Measurements from ENCODE around the gene AKNA.

AKNA gene

GRCh38 chr9:114316605-114317230, 71.1 kb downstream of the AKNA start:
- no peak for DNase-seq

- DNase-seq: no peak
Measured at GRCh38 chr9:114315723-114316363, 71.9 kb downstream of the AKNA start.

- DNase-seq: no peak
Measured at GRCh38 chr9:114314881-114315722, 72.7 kb downstream of the AKNA start.

DNA sequence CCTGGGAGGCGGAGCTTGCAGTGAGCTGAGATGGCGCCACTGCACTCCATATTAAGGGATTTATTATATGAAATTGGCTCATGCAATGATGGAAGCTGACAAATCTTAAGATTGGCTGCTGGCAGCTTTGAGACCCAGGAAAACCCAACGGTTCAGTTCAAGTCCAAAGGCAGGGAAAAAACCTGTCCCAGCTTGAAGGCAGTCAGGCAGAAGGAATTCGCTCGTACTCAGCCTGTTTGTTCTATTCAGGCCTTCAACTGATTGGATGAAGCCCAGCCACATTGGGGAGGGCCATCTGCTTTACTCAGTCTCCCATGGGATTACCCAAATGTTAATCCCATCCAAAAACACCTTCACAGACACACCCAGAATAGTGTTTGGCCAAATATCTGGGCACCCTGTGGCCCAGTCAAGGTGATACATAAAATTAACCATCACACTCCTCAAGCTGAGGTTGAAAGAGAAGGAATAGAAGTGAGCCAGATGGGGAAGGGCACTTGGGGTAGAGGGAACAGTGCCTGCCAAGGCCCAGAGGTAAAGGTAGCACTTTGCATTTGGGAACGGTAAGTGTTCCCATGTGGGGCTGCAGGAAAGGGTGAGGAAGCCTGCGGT, 73.4 kb downstream of the AKNA start:
- DNase-seq: no peak

- DNase-seq: no peak
Measured at GRCh38 chr9:114313186-114313585, 74.6 kb downstream of the AKNA start.

GRCh38 chr9:114312513-114312875, 75.3 kb downstream of the AKNA start:
- no peak for DNase-seq

GRCh38 chr9:114311571-114312512, 75.9 kb downstream of the AKNA start:
- no peak for DNase-seq

- no peak for DNase-seq
Measured at GRCh38 chr9:114310471-114311450, 77.0 kb downstream of the AKNA start.

GRCh38 chr9:114309096-114309495, 78.7 kb downstream of the AKNA start:
- DNase-seq: no peak

DNA sequence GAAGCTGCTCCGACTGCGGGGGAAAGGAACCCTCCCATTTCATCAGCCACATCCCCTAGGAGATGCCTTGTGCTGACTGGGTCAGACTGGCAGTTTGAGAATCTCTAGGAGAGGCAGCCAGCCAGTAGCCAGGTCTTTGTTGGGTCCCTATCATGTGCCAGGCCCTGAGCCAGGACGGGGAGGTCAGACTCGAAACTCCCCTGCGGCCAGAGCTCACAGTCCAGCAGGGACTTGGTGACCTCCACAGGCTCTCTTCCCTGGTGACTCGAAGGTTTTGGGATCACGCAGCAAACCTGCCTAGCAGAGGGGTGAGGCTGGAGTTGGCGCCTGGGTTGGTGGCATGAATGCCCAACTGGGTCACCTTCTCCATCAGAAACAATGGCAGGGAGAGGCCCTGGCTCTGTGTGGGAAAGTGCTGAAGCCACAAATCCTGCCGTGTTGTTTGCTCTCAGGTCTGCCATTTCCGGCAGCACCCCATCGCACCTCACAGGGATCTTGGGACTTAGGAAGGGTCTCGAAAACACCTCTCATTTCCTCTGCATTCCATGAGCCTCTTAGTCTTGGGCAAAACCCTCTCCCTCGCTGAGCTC, 79.3 kb downstream of the AKNA start:
- DNase-seq: no peak

DNA sequence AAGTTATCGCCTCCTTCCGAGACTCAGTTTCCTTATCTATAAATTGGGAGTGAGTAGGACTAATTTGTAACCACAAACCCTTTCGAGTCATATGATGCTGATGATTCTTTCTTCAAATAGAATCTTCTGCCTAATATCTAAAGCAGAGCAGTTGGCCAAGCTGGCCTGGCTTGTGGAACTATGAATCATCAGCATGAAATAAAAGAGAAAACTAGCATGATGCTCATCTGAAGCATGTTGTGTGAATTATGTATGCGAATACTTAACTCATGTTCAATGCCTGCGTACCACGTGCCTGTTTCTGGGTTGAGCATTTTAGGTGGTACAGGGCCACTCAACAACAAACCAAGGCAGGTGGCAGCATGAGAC, 79.9 kb downstream of the AKNA start:
- DNase-seq: no peak

- DNase-seq: no peak
Measured at GRCh38 chr9:114304416-114305188, 83.2 kb downstream of the AKNA start.

- DNase-seq: no peak
Measured at GRCh38 chr9:114303977-114304376, 83.8 kb downstream of the AKNA start.

DNA sequence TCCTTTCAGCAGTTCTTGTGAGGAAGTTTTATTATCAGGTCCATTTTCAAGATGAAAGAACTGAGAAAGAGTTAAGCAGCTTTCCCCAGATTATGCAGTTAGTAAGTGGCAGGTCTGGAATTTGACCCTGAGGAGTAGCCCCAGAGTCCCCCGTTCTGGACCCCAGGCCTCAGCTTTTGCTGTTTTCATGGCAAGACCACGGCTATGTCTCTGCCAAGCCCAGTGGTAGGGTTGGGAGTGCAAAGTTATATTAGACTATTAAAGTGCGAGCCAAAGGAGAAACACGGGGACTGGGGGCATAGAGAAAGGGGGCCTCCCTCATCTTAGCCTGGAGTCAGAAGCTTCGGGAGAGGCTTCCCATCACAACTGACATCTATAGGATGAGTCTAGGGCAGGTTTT, 84.2 kb downstream of the AKNA start:
- no peak for DNase-seq

DNA sequence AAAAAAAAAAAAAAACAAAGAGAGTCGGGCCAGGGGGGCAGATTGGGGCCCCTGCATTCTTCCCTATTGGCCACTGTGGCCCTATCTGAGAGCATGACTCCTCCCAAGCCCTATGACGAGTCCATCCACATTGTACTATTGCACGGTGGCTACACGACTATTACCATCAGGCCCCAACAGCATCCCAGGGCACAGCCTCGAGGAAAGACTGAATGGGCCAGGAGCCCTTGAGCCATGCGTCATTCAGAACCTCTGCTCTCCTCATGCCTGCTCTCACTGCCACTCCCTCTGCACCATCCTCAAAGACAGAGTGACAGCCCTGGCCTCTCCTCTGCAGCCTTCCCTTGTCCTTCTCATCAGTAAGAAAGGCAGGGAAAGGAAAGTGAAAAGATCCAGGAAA, 85.1 kb downstream of the AKNA start:
- no peak for DNase-seq

GRCh38 chr9:114301798-114302565, 85.8 kb downstream of the AKNA start:
- no peak for DNase-seq

DNA sequence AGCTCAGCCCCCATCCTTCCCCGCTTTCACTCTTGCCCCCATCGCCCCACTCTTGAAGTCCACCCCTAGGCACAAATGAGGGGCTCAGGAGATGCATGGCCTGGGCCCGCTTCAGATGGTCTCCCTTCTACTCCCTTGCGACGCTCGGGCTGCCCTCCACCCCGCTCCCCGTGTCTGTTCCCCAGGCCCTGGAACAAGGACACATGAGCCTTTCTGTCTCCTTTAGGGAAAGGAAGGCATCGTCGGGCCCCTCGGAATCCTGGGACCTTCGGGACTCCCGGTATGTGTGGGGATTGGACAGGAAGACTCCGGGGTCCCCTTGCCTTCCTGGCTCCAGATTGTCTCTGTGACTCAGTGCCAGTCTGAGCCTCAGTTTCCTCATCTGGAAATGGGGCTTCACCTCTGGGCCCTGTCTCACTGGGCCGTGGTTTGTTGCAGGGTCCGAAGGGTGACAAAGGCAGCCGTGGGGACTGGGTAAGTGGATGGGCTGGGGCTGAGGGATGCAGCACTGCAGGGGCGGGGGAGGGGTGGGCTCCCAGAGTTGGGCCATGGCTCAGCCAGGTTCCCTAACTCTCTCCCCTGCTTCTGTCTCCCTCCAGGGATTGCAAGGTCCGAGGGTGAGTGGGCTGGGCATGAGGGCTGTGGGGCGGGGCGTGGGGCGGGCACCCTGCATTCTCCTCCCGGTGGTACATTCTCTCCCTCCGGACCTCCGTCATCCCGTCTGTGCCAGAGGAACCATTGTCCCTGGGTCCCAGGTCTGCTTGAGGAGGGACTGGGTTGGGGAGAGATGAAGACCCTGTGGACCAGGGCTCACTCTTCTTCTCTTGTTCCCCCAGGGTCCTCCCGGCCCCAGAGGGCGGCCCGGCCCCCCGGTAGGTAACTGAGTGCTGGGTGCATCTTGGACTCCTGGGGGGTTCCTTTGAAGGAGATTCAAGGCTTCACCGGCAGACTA, 86.7 kb downstream of the AKNA start:
- DNase-seq: no peak
